ENCODE data around the gene EQTN. TPM values are rescaled to one million over a fixed set of nuclear protein-coding genes. Genes with fewer than 3 reads are reported as not detected.
"Not testable (repeated sequence)": the region's sequence is repeated elsewhere in the genome, so short reads cannot be mapped to it uniquely, and the experiment has no call there.

EQTN gene
- total RNA-seq, 2 experiments from 2014 or later: not detected

DNA sequence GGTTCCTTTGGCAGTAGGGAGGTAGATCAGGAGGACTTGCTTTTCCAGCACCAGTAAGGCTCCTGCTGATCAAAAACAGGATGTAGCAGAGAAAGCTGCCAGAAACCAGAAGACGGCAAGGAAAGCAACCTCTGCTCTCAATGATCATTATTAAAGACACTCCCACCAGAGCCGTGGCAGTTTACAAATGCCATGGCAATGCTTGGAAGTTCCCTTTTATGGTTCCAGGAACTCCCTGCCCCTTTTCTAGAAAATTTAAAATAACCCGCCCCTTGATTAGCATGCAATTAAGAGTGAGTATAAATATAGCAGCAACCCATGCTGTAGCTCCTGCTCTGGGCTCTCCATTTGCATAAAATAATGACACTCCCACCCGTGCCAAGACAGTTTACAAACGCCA, 16.1 kb downstream of the EQTN start:
- no peak overlapping the region for H3K27ac Mint-ChIP-seq
- H3K4me1 Mint-ChIP-seq: no peaks in the 10 kb centered on the region
- POLR2A ChIA-PET: no interaction called here
- no peak overlapping the region for H3K4me3 Mint-ChIP-seq
- no peaks in the 10 kb centered on the region for H3K9me3 Mint-ChIP-seq
- no peaks in the 10 kb centered on the region for H3K36me3 Mint-ChIP-seq (ENCODE audit: low read depth)
- CTCF ChIA-PET: interaction anchor here (1.6 kb wide), 1 partner anchor 18 kb away, joined by 3 read pairs; no protein-coding TSS in a partner anchor
- no peak for DNase-seq
- H3K27me3 Mint-ChIP-seq: peaks cover 10% of the 10 kb centered on the region

DNA sequence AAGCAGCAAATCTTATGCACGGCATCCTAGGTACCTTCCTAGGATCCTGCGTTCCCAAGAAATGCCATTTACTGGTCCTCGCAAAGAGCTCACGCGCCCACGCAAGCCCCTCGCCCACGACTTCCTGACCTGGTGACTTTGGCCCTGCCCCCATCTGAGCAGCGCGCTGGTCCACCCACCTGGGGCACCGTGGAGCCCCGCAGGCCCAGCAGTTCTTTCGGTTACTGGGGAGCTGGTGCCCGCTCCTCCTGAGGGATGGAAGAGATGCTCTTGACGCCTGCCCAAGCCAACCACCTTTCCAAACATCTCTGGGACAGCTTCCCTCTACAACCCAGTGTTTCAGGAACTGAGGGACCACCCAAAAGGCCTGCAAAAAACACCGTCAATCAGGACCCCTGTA, 16.7 kb downstream of the EQTN start:
- Mint-ChIP-seq H3K4me3 (no peak overlapping the region), H3K36me3 (ENCODE audit: low read depth) (no peaks in the 10 kb centered on the region), H3K27me3 (peaks cover 9% of the 10 kb centered on the region), H3K4me1 (no peaks in the 10 kb centered on the region), H3K9me3 (no peaks in the 10 kb centered on the region), H3K27ac (no peak overlapping the region)
- DNase-seq: no peak
- ChIA-PET CTCF (interaction anchor here (1.6 kb wide), 1 partner anchor 17 kb away, joined by 3 read pairs; no protein-coding TSS in a partner anchor), POLR2A (no interaction called here)

DNA sequence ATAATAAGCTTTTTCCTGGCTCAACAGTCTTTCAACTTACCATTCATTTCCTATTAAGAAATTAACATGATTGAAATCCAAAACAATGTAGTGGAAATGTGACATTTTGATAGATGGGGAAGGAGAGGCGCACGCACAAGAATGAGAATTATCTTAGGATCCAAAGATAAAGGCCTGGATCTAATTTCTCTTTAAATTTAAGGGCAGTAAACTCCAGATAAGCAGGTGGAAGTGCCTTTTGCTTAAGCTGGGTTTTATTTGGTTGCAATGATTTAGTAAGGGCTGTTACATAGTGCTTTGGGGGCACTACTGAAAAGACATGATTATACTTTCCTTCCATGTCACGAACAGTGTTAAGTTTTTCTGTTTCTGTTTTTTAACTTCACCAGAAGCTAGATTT, 17.3 kb downstream of the EQTN start:
- no peak for DNase-seq
- no peak overlapping the region for H3K4me3 Mint-ChIP-seq
- no peak overlapping the region for H3K27ac Mint-ChIP-seq
- no peaks in the 10 kb centered on the region for H3K36me3 Mint-ChIP-seq (ENCODE audit: low read depth)
- H3K9me3 Mint-ChIP-seq: no peaks in the 10 kb centered on the region
- ChIA-PET POLR2A (no interaction called here), CTCF (interaction anchor here (1.2 to 1.6 kb wide), 2 partner anchors 8 to 17 kb away, joined by 3 to 4 read pairs; no protein-coding TSS in a partner anchor)
- no peaks in the 10 kb centered on the region for H3K4me1 Mint-ChIP-seq
- H3K27me3 Mint-ChIP-seq: peaks cover 8% of the 10 kb centered on the region

DNA sequence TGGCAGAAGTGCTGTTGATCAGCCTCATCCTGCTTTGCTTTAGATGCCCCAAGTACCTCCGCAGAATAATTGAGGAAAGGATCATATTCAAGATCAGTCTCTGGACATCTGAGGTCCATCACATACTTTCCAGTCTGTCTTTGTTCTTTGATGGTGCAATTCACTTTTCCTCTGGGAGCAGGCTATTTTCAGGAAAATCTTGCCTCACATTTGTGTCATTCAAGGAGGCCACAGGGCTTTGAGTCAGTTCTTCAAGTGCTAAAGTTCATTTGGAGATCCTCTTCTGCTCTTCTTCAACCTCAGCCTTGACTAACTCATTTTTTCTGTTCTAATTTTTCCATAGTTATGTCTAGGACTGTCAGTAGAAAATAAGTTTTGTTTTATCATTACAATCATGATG, 18.6 kb downstream of the EQTN start:
- Mint-ChIP-seq H3K9me3 (no peaks in the 10 kb centered on the region), H3K27me3 (peaks cover 8% of the 10 kb centered on the region), H3K27ac (no peak overlapping the region), H3K4me1 (no peaks in the 10 kb centered on the region), H3K36me3 (ENCODE audit: low read depth) (no peaks in the 10 kb centered on the region), H3K4me3 (no peak overlapping the region)
- POLR2A ChIA-PET: no interaction called here
- CTCF ChIA-PET: no interaction called here
- DNase-seq: no peak

DNA sequence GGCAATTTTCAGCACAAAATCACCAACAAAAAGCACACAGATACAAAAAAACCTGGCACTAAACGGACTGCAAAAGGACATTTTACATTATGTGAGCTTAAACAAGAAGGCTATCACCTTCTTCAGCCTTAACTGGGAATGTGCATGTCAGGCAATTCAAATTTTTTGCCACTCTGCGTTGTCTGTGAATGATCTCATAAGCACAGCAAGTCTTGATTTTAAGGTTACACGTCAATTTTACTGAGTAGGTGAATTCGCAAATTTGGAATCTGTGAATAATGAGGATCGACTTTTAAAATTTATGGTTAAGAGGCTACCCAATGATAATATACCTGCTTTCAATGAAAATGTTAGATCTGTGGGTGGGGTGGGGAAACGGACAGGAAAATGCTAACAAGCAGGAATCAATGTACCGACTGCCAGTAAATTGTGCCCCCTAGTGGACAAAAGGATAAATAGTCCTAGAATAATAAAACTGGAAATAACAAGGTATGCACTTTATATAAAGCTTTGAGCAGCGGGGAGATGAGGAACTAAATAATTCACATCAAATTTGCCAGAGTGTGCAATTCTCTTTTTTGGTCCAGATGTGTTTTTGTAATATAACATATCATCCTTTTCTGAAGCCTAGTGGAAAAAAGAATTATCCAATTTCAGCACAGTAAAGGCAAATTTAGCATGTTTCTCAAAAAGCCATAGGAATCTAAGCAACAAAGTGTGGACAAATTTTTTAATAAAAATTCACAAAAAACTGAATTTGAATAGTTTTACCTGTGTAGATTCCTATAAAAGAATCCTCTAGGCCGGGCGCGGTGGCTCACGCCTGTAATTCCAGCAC, 20.5 kb downstream of the EQTN start:
- ChIA-PET POLR2A (no interaction called here), CTCF (interaction anchor here (0.6 to 1.1 kb wide), 2 partner anchors 32 to 244 kb away, joined by 3 read pairs; no protein-coding TSS in a partner anchor)
- Mint-ChIP-seq H3K36me3 (ENCODE audit: low read depth) (no peaks in the 10 kb centered on the region), H3K4me1 (no peaks in the 10 kb centered on the region), H3K9me3 (no peaks in the 10 kb centered on the region), H3K27me3 (peaks cover 7% of the 10 kb centered on the region), H3K27ac (no peak overlapping the region), H3K4me3 (no peak overlapping the region)
- no peak for DNase-seq

DNA sequence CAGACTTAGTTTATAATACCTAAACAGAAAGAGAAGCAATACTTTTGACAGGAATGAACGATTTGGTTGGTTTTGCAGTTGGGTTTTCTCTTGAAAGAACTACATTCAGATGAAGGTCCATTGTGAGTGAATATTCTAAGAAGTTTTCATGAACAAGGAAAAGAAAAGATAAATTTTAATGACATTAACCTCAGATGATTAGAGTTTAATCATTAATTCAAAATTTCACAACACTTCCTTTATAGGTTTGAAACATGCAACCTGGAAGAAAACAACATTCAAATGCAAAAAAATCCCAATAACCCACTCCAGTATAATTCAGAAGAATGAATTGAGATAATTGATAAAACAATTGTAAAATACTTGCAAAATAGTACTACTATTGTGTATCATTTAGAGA, 23.8 kb downstream of the EQTN start:
- POLR2A ChIA-PET: no interaction called here
- Mint-ChIP-seq H3K27me3 (peaks cover 3% of the 10 kb centered on the region), H3K36me3 (ENCODE audit: low read depth) (no peaks in the 10 kb centered on the region), H3K27ac (no peak overlapping the region), H3K4me1 (no peaks in the 10 kb centered on the region), H3K4me3 (no peak overlapping the region), H3K9me3 (no peaks in the 10 kb centered on the region)
- no peak for DNase-seq
- CTCF ChIA-PET: no interaction called here

DNA sequence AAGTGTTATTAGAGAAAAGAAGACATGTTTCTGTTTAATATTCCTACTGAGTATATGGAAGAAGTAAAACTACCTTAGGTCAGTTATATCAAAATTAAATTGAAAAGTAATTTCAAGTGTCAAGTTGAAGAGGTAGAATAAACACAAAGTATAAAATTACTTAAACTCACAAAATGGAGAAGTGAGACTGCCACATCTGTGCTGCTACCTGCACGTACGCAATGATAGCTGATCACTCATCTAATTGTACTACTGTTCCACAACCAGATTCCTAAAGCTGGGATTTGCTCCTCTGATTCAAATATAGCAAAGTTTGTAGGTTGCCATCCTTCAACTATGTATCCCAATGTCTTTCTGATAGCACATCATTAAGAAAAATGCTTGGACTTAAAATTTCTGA, 24.8 kb downstream of the EQTN start:
- CTCF ChIA-PET: no interaction called here
- POLR2A ChIA-PET: no interaction called here
- Mint-ChIP-seq H3K4me1 (no peaks in the 10 kb centered on the region), H3K27me3 (peaks cover 1% of the 10 kb centered on the region), H3K27ac (no peak overlapping the region), H3K4me3 (no peak overlapping the region), H3K36me3 (ENCODE audit: low read depth) (no peaks in the 10 kb centered on the region), H3K9me3 (no peaks in the 10 kb centered on the region)
- DNase-seq: no peak

DNA sequence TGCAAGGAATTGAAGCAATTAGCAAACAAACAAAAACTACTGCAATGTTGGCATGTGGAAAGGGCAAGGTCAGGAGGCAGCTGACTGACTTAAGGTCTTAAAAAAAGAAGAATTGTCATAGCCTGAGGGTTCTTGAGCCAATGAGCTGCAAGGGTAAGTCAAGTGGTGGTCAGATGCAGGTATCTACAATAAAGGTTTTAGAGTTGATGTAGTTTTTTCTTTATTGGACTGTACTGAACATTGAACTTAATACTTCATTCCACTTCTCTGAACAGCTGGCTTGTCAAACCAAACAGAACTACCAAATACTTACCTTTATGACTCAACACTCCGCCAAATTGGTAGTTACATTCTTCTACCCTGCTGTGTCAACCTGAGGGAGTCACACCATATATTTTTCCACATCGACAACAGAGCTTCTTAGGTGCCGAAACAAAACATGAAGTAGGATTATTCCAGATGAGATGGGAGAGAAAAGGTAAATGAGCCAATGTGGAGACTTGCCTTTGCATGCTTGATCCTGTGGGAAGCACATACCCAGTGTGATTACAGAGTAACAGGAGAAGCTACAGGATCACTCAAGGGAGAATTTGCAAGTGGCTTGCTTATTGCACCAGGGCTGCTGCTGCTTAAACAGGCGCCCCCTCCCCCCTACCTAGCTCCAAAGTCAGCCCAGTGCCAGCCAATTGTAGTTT, 35.3 kb downstream of the EQTN start:
- Mint-ChIP-seq H3K4me1 (no peaks in the 10 kb centered on the region), H3K9me3 (no peaks in the 10 kb centered on the region), H3K27me3 (peaks cover 2% of the 10 kb centered on the region), H3K36me3 (ENCODE audit: low read depth) (no peaks in the 10 kb centered on the region), H3K4me3 (no peak overlapping the region), H3K27ac (no peak overlapping the region)
- CTCF ChIA-PET: no interaction called here
- POLR2A ChIA-PET: no interaction called here
- DNase-seq: no peak

DNA sequence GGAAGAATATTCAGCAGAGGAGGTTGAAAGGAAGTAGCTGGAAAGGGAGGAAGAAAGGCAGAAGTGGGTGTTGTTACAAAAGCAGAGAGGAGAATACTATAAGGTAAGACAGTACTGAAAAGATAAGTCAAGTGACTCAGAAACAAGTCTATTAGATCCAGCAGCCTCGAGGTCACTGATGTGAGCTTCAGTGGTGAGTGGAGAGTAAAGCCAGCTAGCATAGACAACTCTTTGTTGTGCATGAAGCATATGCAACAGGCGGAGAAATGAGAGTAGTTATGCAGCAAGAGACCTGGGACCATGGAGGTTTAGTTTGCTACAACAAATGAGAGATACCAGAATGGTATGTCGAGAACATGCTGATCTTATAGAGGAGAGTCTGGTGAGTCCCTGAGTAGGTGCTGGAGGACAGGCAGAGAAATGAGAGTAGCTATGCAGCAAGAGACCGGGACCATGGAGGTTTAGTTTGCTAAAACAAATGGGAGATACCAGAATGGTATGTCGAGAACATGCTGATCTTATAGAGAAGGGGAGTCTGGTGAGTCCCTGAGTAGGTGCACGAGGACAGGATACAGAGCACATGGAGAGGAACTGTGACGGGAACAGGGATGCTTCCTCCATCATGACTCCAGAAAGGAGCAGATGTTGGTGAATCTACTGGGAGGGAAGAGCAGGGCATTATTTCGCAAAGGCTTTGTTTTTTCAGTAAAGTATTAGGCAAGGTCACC, 36.0 kb downstream of the EQTN start:
- Mint-ChIP-seq H3K27me3 (no peaks in the 10 kb centered on the region), H3K36me3 (ENCODE audit: low read depth) (no peaks in the 10 kb centered on the region), H3K27ac (no peak overlapping the region), H3K4me1 (no peaks in the 10 kb centered on the region), H3K9me3 (no peaks in the 10 kb centered on the region), H3K4me3 (no peak overlapping the region)
- ChIA-PET CTCF (no interaction called here), POLR2A (no interaction called here)
- no peak for DNase-seq

DNA sequence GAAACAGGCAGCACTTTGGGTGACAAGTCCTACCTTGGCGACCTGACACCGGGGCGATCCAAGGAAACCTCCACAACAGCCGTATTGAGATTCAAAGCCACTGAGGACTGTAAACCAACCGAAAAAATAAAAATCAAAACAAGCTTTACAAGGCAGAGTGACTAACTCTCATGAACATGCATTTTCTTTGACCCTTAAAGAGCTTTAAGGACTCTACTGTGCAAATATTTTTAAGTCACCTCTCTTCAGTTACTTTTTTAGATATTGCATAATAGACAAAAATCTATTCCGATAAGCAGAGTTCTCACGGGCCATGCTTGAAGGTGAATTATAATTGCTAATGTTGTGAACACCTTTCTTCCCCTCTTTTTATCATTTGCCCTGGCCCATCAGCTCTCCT, 38.3 kb downstream of the EQTN start:
- Mint-ChIP-seq H3K27ac (no peak overlapping the region), H3K36me3 (ENCODE audit: low read depth) (no peaks in the 10 kb centered on the region), H3K9me3 (no peaks in the 10 kb centered on the region), H3K4me1 (no peaks in the 10 kb centered on the region), H3K4me3 (no peak overlapping the region), H3K27me3 (no peaks in the 10 kb centered on the region)
- CTCF ChIA-PET: interaction anchor here (0.6 kb wide), 1 partner anchor 61 kb away, joined by 3 read pairs; no protein-coding TSS in a partner anchor
- POLR2A ChIA-PET: no interaction called here
- no peak for DNase-seq

DNA sequence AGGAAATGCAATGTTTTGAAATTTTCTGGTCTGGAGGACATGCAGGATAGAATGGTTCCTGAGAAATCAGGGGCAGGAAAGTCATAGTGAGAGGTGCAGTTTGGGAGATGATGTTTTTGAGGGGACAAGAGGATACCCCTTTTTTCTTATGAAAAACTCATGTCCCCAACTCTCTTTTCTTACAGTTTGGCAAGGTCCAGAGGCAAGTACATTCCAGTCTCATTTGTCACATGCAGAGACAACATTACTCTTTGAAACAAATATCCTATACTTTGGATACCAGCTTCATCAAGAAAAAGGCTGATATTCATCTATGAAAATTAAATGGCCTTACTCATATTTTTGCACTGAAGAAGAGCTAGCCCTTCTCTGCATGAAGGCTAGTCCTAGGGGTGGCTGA, 48.2 kb downstream of the EQTN start:
- H3K9me3 Mint-ChIP-seq: no peaks in the 10 kb centered on the region
- no peak overlapping the region for H3K27ac Mint-ChIP-seq
- peaks cover 5% of the 10 kb centered on the region for H3K27me3 Mint-ChIP-seq
- POLR2A ChIA-PET: no interaction called here
- CTCF ChIA-PET: interaction anchor here (1.6 kb wide), 1 partner anchor 15 kb away, joined by 3 read pairs; no protein-coding TSS in a partner anchor
- no peaks in the 10 kb centered on the region for H3K36me3 Mint-ChIP-seq (ENCODE audit: low read depth)
- no peak for DNase-seq
- no peaks in the 10 kb centered on the region for H3K4me1 Mint-ChIP-seq
- no peak overlapping the region for H3K4me3 Mint-ChIP-seq

DNA sequence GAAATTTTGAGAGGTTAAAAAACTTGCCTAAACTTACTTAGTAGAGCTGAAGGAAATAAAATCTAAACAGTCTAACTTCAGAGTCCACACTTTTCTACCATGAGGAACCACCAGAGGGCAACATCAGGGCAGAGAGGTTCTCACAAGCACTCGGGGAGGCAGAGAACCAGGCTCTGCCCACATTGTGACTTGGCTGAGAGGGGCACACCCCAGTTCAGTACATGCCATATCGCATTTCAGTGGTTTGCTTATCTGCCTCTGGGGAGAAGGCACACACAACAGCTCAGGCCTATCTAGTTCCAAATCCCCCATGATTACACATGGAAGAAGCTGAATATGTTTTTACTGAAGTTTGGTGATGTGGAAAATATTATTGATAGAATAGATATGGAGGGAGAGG, 49.2 kb downstream of the EQTN start:
- Mint-ChIP-seq H3K4me1 (no peaks in the 10 kb centered on the region), H3K4me3 (no peak overlapping the region), H3K9me3 (no peaks in the 10 kb centered on the region), H3K27ac (no peak overlapping the region), H3K36me3 (ENCODE audit: low read depth) (no peaks in the 10 kb centered on the region), H3K27me3 (peaks cover 7% of the 10 kb centered on the region)
- no peak for DNase-seq
- POLR2A ChIA-PET: no interaction called here
- CTCF ChIA-PET: interaction anchor here (1.6 kb wide), 1 partner anchor 16 kb away, joined by 3 read pairs; no protein-coding TSS in a partner anchor

DNA sequence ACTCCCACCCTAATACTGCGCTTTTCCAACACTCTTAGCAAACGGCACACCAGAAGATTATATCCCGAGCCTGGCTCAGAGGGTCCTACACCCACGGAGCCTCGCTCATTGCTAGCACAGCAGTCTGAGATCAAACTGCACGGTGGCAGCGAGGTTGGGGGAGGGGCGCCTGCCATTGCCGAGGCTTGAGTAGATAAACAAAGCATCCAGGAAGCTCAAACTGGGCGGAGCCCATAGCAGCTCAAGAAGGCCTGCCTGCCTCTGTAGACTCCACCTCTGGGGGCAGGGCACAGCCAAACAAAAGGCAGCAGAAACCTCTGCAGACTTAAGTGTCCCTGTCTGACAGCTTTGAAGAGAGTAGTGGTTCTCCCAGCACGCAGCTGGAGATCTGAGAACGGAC, 57.3 kb downstream of the EQTN start:
- H3K27me3 Mint-ChIP-seq; H3K4me1 Mint-ChIP-seq; H3K4me3 Mint-ChIP-seq; DNase-seq; H3K36me3 Mint-ChIP-seq (ENCODE audit: low read depth); H3K9me3 Mint-ChIP-seq; H3K27ac Mint-ChIP-seq; POLR2A ChIA-PET; CTCF ChIA-PET: not testable (repeated sequence)

All from activated CD4-positive, alpha-beta memory T cell treated with anti-CD3 and anti-CD28 coated beads, Interleukin-2, amount 10 ng/mL, durations not matched to agents 7 days and 5 days (primary cell).